Hair follicle dermal papilla cell (primary cell): Measurements from ENCODE around the gene TAF6L. TPM values are rescaled to one million over a fixed set of nuclear protein-coding genes. Genes with fewer than 3 reads are reported as not detected.

Source experiments
- small RNA-seq: library from RNA; depleted of rRNA; stranded (forward); fragments of <200 nt; gene quantifications from one replicate; pipeline ENCODE3, GENCODE V24; 2012
- total RNA-seq: library from RNA; depleted of rRNA; stranded (reverse); fragments of >200 nt; gene quantifications from 2 replicates; pipeline ENCODE4 v1.2.3, GENCODE V29; 2012

The TAF6L gene, protein sequence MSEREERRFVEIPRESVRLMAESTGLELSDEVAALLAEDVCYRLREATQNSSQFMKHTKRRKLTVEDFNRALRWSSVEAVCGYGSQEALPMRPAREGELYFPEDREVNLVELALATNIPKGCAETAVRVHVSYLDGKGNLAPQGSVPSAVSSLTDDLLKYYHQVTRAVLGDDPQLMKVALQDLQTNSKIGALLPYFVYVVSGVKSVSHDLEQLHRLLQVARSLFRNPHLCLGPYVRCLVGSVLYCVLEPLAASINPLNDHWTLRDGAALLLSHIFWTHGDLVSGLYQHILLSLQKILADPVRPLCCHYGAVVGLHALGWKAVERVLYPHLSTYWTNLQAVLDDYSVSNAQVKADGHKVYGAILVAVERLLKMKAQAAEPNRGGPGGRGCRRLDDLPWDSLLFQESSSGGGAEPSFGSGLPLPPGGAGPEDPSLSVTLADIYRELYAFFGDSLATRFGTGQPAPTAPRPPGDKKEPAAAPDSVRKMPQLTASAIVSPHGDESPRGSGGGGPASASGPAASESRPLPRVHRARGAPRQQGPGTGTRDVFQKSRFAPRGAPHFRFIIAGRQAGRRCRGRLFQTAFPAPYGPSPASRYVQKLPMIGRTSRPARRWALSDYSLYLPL
- total RNA-seq: 13.5 and 19.5 TPM in 2 replicates

DNA sequence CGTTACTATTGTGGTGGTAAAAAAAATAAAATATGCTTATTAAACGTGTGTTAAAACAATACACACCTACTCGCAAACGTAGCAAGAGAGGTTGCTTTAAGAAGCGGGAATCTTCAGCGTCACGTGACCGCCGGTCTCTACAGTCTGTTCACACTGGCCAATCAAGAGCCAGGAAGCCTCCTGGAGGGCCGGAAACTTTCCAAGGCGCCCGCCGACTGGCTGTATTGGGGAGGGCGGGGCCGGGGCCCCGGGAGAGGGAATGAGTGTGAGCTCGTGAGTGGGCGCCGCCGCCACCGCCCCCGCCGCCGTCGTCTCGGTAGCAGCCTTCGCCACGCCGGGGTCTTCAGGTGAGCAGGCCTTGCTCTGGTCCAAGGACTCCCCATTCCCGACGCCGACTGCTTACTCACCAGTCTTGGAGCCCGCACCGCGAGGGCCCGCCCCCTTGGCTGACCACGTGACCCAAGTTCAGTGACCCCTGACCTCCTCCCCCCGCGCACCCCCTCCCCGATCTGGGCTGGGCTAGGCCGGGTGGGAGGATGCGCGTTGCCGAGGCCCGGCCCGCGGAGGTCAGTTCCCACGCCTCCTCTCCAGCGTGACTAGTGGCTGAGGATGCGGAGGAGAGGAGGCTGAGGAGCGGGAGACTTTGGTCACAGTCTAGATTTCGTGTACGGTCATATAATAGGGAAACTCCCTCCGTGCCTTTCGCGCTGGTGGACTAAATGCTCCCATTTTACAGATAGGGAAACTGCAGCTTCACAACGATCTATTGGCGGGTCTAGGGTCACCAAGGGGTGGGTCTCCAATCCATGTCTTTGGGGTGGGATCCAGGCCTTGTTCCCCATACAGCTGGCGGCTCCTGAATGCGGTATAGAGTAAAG lies at the start of gene TAF6L:
Gene TAF6L (plus strand): TSS at position 253 of the 878 bp plus-strand sequence. CDS start 4,388 bp downstream, outside the sequence.

DNA sequence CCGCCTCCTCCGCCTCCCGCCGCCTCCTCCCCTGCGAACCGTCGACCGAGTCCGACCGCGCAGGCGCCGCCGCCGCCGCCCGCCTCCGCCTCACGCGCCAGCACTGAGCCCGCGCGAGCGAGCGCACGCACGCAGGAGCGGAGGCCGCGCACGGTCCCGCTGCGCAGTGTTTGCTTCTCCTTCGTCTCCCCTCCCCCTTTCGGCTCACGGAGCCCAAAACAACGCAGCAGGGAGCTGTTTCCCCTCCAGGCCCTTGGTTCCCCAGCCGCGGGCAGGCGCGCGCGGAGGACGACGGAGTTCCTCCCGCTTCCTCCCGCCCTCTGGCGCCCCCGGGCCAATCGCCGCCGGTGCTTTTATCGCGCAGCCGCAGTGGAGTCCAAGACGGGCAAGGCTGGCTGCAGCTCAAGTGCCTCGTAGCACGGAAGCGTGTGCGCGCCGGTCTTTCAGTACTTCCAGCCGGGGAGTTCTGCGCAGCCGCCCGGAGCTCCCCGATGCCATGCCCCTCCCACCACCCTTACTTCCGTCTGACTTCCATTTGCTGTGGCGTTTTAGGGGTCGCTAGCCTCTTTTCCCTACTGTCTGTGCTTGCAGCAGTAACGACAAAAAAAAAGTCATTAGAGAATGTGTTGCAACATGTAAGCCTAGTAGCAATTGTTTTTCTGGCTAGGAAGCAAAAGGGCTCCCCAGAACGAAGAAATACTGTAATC lies 43.9 kb upstream of the TAF6L start, which contains the start of gene HNRNPUL2:
Gene HNRNPUL2 (minus strand): TSS at position 293 of the 707 bp plus-strand sequence. CDS start 301 bp downstream, outside the sequence.

DNA sequence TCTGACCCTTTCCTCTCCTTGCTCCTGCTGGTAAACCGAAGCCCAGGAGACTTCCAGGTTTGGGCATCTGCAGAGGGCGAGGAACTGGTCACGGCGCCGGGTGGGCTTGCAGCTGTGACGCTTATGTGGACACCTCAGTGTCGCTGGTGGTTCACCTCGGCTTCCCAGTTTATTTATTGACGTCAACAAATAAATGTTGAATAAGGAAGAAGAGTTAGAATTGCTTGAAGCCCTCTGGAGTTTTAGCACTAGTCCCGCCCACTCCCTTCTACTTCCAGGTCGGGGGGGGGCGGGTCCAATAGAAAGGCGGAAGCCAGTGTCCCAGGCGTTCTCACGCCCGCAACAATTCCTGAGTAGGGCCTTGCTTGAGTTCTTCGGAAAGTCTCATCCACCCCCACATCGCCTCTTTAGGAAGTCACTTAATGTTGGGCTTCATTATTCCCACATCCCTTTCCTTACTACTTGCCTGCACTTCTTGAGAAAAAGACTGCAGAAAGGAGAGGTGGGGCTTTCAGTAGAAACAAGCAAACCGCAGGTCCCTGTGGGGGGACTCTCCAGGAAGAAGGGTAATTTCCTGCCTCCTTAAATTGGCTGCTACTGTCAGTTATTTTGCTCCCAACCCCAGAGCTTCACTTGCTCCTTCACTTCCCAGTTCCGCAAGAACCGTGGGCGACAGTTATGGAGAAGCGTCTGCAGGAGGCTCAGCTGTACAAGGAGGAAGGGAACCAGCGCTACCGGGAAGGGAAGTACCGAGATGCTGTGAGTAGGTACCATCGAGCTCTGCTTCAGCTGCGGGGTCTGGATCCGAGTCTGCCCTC lies 42.8 kb upstream of the TAF6L start, which contains the start of gene TTC9C:
Gene TTC9C (plus strand): TSS at position 316 of the 818 bp plus-strand sequence. CDS start 363 bp downstream, at position 679.

DNA sequence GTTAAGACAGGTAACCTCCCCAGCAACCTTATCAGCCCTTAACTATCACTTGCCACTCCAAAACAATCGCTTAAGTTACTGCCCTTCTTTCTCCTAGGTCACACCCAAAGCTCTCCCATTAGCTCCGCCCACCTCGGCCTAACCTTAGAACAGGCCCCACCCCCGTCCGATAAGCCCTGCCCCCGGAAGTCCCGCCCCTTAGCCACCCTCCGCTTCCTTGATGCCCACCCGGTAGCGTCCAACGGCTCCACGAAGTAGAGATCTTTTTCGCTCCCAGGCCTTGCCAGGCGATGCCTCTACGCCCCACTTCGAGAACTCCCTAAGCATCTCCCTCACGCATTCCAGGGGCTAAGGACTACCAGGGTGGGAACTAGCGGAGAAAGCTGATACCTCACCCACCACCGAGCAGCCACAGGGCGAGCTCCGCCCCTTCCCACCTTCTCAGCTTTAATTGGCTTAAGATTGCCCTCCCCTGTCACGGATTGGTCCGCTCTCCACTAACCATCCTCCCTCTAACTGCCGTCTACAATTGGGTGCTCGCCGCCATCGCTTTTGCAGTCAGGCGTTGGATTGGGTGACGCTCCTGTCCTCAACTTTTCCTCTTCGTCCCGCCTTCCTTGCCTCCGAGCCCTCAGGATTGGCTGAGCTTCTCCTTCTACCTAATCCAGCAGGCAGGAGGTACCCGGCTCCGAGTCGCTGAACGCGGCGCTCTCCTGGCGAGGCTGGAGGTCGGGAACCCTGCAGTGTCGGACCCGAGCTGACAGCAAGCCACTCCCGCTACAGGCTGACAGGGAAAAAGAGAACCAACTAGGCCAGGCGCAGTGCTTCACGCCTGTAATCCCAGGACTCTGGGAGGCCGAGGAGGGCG lies 17.2 kb upstream of the TAF6L start, which contains the start of gene ZBTB3:
Gene ZBTB3 (minus strand): TSS at position 425 of the 868 bp plus-strand sequence. CDS start 496 bp downstream, outside the sequence.

DNA sequence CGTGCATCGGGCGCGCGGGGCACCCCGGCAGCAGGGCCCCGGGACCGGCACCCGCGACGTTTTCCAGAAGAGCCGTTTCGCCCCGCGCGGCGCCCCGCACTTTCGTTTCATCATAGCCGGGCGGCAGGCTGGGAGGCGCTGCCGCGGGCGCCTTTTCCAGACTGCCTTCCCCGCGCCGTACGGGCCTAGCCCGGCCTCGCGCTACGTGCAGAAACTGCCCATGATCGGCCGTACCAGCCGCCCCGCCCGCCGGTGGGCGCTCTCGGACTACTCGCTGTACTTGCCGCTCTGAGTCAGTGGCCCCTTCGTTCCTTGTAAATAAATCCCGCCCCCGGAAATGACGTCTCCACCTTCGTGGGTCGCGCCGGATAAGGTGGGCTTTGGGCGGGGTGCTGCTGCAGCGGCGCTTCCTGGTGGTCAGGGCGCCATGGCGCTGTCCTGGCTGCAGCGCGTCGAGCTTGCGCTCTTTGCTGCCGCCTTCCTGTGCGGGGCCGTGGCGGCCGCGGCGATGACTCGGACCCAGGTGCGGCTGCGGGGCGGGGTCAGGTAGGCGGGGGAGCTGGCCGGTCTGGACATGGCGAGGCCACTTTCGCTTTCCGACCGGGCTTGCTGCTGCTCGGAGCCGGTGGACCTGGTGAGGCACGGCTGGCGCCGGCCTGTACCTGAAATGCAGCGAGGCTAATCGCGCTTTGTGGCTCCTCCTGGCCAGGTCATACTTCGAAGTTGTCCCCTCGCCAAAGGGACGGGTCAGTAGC lies 16.0 kb downstream of the TAF6L start, which contains the start of gene TMEM179B:
Gene TMEM179B (plus strand): TSS at position 398 of the 755 bp plus-strand sequence. CDS start 30 bp downstream, at position 428.

DNA sequence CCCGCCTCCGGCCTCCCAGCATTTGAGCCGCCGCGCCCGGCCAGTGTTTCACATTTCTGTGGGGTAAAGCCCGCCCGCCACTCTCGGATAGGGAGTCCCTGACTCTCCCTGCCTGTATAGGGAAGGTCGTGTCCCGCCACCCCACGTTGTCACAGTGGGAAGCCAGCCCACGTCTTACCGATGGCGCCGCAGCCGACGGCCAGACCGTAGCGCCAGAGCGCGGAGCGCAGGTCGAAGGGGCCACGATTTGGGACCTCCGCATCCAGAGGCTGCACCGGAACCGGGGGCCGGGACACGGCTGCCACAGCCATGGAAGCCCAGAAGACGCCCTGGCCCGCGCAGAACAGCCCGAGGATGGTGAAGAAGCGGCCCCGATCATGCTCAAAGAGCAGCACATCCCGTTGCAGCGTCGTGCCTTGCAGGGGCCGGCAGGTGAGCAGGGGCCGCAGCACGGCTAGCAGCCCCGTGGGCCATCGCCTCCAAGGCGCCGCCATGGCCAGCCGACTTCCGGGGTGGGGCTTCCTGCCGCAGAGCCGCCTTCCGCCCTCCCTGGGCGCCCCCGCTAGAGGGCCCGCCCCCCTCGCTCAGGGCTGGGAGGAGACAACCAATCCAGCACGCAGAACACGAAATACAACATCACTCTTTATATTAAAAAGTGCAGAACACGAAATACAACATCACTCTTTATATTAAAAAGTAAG lies 20.5 kb downstream of the TAF6L start, which contains the start of gene TMEM223:
Gene TMEM223 (minus strand): TSS at position 506 of the 701 bp plus-strand sequence. CDS start 12 bp downstream, at position 494.

DNA sequence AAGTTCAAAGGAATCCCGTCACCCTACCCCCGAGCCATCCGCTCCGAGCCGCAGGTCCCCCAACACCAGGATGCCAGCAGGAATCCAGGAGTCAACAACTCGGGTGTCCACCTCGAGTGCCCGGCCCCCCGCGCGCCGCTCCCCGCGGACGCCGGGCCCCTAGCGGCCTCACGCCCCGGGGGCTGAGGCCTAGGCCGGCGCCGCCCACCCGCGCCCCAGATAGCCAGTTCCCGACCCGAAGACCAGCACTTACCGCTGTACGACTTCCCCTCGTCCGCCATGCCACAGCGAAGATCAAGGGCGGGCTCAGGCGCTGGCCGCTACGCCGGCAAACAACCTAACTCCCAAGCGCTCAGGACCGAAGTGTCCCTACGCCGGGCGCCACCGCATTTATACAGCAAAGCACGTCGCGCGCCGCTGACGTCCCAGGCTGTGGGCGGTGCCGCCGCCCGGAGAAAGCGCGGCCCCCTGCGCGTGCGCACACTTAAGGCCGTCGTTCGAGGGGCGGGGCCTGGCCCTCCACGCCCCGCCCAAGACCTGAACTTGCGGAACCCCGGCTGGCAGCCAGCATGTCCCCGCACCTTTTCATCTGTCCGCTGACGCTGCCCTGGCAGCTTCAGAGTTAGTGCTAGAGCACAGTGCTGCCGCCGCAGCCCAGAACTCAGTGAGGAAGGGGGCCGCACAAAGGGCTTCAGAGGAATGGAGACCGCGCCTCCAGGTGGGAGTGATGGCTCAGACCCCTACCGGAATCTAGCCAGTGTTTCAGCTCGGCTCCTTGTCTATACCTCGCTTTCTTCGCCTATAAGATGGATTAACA lies 34.1 kb downstream of the TAF6L start, which contains the start of gene NXF1:
Gene NXF1 (minus strand): TSS at position 365 of the 817 bp plus-strand sequence. CDS start 84 bp downstream, at position 281.

DNA sequence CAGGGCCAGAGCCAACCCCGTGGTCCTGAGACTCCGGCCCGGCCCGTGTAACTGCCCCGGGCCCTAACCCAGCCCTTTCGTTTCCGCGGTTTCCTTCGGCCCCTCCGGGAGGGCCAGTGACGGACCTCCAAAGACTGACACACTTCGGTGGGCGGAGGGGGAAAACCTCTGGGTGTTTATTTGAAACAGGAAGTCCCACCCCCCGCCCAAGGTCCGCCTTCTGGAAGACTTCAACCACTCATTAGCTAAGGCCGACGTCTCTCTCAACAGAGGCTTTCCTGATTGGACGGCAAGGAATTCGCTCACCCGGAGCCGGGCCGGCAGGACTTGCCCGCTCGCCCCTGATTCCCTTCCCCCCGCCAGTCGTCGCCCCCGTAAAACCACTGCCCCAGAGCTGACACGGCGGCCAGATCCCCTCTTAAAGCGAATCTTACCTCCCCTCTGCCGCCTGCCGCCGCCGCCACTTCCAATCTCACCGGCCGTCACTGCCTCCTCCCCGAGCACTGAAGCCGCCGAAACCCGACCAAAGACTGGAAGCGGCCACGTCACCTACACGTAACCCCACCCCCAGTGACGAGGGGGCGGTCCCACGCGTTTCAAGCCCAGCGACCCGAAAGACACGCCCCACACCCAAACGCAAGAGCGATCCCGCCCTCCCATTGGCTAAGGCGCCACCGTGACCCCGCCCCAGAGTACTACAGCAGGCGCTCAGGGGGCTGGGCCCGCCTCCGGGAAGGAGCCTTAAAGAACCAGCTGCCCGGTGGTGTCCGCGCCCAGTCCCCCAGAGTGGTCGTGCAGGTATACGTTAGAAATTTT lies 60.5 kb downstream of the TAF6L start, which contains the start of gene STX5:
Gene STX5 (minus strand): TSS at position 532 of the 816 bp plus-strand sequence. CDS start 808 bp downstream, outside the sequence.

DNA sequence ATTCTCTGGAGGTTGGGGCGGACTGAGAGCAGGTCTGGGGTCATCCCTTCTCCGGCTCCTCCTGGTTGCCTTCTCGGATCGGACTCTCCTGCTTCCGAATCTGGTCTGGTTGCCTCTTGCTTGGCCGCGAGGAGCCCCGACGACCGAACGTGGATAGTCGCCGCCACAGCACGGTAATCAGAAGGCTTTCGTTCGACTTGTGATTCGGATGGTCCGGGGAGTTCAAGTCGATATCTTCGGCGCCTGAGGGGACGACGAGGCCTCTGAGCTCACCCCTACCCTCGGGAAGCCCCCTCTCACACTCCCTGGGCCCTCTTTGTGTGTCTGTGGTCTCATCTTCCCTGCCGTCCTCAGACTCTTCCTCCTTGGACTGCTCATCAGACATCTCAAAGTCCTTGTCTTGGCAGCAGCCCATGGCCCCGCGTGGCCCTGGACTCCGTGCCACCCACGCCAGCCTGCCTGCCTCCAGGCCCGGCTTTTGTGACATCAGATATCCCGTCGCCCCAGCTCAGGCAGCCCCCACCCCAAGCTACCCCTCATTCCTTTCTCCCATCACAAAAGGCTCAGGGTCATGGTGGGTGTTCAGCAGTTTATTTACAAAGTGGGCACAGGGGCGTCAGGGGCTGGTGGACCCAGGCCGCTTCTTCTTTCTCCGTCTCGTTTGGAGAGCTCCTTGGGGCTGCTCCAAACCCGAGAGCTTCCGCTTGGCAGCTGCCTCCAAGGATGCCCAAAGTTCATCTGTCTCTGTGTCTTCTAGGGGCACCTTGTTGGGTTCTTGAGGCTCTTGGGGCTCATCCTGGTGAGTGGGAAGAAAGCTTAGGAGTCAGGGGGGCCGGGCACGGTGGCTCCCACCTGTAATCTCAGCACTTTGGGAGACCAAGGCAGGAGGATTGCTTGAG lies 61.4 kb downstream of the TAF6L start, which contains the start of gene TEX54:
Gene TEX54 (minus strand): TSS at position 506 of the 899 bp plus-strand sequence.

Small RNA genes within 50 kb of the gene (small RNA-seq; reads per million reads assigned to genes)
- 1.9 reads per million, percentile 43 among the genes with 10 or more reads in this experiment for gene MIR6514
- gene RNU6-118P: not detected

Other genes starting within 250 kb of the TAF6L start
- gene AHNAK, start 224.6 kb upstream of the TAF6L start, total RNA-seq: 953 and 967 TPM in 2 replicates
- gene EEF1G, start 197.5 kb upstream of the TAF6L start, total RNA-seq: 1,028 and 1,088 TPM in 2 replicates
- gene TUT1, start 179.9 kb upstream of the TAF6L start, total RNA-seq: 6.3 and 7.2 TPM in 2 replicates
- gene MTA2, start 169.5 kb upstream of the TAF6L start, total RNA-seq: 138 and 161 TPM in 2 replicates
- 35.9 and 38.5 TPM in 2 replicates for gene EML3, start 158.6 kb upstream of the TAF6L start, total RNA-seq
- gene ROM1, start 158.1 kb upstream of the TAF6L start, total RNA-seq: 3.7 and 5.5 TPM in 2 replicates
- gene B3GAT3, start 149.4 kb upstream of the TAF6L start, total RNA-seq: 24.0 and 24.2 TPM in 2 replicates
- gene GANAB, start 124.8 kb upstream of the TAF6L start, total RNA-seq: 248 and 270 TPM in 2 replicates
- 25.5 and 29.4 TPM in 2 replicates for gene INTS5, start 118.1 kb upstream of the TAF6L start, total RNA-seq
- gene C11orf98, start 106.2 kb upstream of the TAF6L start, total RNA-seq: 14.9 and 20.3 TPM in 2 replicates
- gene CSKMT, start 106.1 kb upstream of the TAF6L start, total RNA-seq: 3.2 and 7.3 TPM in 2 replicates
- gene UQCC3, start 99.7 kb upstream of the TAF6L start, total RNA-seq: 4.4 and 5.6 TPM in 2 replicates
- 4.0 and 4.5 TPM in 2 replicates for gene LBHD1, start 99.1 kb upstream of the TAF6L start, total RNA-seq
- gene UBXN1, start 92.3 kb upstream of the TAF6L start, total RNA-seq: 70.9 and 82.1 TPM in 2 replicates
- gene LRRN4CL, start 81.9 kb upstream of the TAF6L start, total RNA-seq: 63.6 and 104 TPM in 2 replicates
- gene BSCL2, start 64.0 kb upstream of the TAF6L start, total RNA-seq: 47.2 and 64.5 TPM in 2 replicates
- gene GNG3, start 63.7 kb upstream of the TAF6L start, total RNA-seq: not detected in 2 replicates
- 7.5 and 10.9 TPM in 2 replicates for gene HNRNPUL2, start 43.9 kb upstream of the TAF6L start, total RNA-seq
- gene TTC9C, start 42.9 kb upstream of the TAF6L start, total RNA-seq: 27.9 and 36.0 TPM in 2 replicates
- 19.3 and 21.4 TPM in 2 replicates for gene ZBTB3, start 17.2 kb upstream of the TAF6L start, total RNA-seq
- 34.9 and 47.2 TPM in 2 replicates for gene POLR2G, start 9.8 kb upstream of the TAF6L start, total RNA-seq
- 38.0 and 38.1 TPM in 2 replicates for gene TMEM179B, start 16.0 kb downstream of the TAF6L start, total RNA-seq
- gene TMEM223, start 20.6 kb downstream of the TAF6L start, total RNA-seq: 12.3 and 13.1 TPM in 2 replicates
- 30.5 and 38.9 TPM in 2 replicates for gene NXF1, start 34.0 kb downstream of the TAF6L start, total RNA-seq
- 48.3 and 56.5 TPM in 2 replicates for gene STX5, start 60.7 kb downstream of the TAF6L start, total RNA-seq
- not detected in 2 replicates for gene TEX54, start 61.4 kb downstream of the TAF6L start, total RNA-seq
- gene WDR74, start 68.2 kb downstream of the TAF6L start, total RNA-seq: 28.9 and 29.1 TPM in 2 replicates
- 169 and 184 TPM in 2 replicates for gene SLC3A2, start 109.5 kb downstream of the TAF6L start, total RNA-seq
- gene CHRM1, start 150.0 kb downstream of the TAF6L start, total RNA-seq: not detected in 2 replicates
- not detected in 2 replicates for gene SLC22A6, start 213.6 kb downstream of the TAF6L start, total RNA-seq
- gene SLC22A8, start 244.4 kb downstream of the TAF6L start, total RNA-seq: not detected in 2 replicates